Stimulated activated CD8-positive, alpha-beta memory T cell treated with anti-CD3 and anti-CD28 coated beads, Interleukin-7, amount 100 ng/mL, for 48 hours (primary cell): ENCODE results near the gene DESI1.
"Not testable (repeated sequence)": the region's sequence is repeated elsewhere in the genome, so short reads cannot be mapped to it uniquely, and the experiment has no call there.

Source experiments
- DNase-seq, 2 donors: peaks; one replicate each; pipeline ENCODE4 v3.0.0-alpha.2; 2020; ENCODE audit warnings: low read depth in 1 of 2; ENCODE audit errors: extremely low read depth in 1 of 2

DESI1 gene

GRCh38 chr22:41636467-41636866, 15.6 kb upstream of the DESI1 start:
- DNase-seq, result no peak

- not testable (repeated sequence) for DNase-seq
Observed at GRCh38 chr22:41634610-41635009, 13.8 kb upstream of the DESI1 start.

DNA sequence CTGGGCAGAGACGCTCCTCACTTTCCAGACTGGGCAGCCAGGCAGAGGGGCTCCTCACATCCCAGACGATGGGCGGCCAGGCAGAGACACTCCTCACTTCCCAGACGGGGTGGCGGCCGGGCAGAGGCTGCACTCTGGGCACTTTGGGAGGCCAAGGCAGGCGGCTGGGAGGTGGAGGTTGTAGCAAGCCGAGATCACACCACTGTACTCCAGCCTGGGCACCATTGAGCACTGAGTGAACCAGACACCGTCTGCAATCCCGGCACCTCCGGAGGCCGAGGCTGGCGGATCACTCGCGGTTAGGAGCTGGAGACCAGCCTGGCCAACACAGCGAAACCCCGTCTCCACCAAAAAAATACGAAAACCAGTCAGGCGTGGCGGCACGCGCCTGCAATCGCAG, 10.8 kb upstream of the DESI1 start:
- not testable (repeated sequence) for DNase-seq

- not testable (repeated sequence) for DNase-seq
Observed at GRCh38 chr22:41631115-41631514, 10.3 kb upstream of the DESI1 start.

GRCh38 chr22:41625577-41625976, 4.7 kb upstream of the DESI1 start:
- DNase-seq, result no peak

GRCh38 chr22:41621911-41622179, 1.0 kb upstream of the DESI1 start:
- no peak for DNase-seq

GRCh38 chr22:41621099-41621910, 462 bp upstream of the DESI1 start, which contains the start of gene XRCC6:
Gene XRCC6 (plus strand): TSS chr22:41621295. CDS start chr22:41622005, 710 bp downstream.
- peak; percentile 99 to 100 for DNase-seq

- peak in 1 of 2 donors; percentile 13 for DNase-seq
Observed at GRCh38 chr22:41619979-41620588, 759 bp downstream of the DESI1 start.

DNA sequence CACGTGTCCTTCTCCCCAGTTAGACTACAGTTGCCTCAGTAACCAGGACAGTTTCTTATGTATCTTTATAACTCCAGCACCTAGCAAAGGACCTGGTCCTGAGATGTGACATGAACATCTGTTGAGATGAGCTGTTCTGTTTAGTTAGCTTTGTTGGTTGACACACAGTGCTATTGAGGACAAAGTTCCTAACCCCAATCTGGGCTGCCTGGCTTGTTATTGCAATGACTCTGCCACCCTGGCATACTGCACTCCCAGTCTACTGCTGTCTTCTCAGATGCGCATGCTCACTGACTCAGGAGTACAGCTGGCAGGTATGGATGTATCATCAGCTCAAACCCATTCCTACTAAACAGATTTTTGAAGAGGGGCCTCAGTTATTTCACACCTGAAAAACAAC, 7.4 kb downstream of the DESI1 start:
- no peak for DNase-seq

DNA sequence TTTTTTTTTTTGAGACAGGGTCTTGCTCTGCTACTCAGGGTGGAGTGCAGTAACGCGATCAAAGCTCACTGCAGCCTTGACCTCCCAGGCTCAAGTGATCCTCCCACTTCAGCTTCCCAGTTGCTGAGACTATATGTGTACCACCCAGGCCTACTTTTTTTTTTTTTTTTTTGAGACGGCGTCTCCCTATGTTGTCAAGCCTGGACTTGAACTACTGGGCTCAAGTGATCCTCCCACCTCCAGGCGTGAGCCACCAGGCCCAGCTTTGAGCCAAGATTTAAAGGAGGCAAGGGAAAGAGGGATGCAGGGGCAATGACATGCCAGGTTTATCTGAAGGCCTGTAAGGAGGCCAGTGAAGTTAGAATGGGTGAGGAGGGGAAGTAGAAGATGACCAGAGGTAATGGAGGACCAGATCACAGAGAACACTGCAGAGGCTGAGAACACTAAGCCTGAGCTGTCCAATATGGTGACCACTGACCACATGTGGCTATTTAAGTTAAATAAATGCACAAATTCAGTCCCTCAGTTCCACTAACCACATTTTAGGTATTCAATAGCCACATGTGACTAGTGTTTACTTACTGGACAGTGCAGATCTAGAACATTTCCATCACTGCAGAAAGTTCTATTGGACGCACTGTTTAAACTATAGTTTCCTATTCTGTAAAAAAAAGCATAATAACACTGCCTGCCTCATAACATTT, 8.1 kb downstream of the DESI1 start:
- no peak for DNase-seq

GRCh38 chr22:41608386-41608785, 12.5 kb downstream of the DESI1 start:
- DNase-seq, result no peak

DNA sequence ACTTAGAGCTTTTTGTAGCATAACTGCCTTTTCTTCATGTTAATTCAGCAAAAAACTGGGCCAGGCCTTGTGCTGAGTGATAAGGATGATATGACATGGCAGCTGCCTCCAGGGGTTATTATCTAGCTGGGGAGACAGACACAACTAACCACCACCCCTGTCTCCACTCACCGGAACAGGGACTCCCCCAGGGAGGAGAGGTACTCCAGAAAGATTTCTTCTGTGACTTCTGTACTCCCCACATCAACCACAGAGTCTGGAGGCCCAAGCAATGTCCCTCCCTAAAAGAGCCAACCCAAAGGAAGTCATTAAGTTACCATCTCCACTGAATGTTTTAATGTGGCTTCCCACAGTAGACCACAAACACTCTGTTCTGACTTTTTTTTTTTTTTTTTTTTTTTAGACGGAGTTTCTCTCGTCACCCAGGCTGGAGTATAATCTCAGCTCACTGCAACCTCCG, 16.9 kb downstream of the DESI1 start:
- DNase-seq, result peak; percentile 49 to 75

GRCh38 chr22:41600976-41601375, 19.9 kb downstream of the DESI1 start:
- no peak for DNase-seq

DNA sequence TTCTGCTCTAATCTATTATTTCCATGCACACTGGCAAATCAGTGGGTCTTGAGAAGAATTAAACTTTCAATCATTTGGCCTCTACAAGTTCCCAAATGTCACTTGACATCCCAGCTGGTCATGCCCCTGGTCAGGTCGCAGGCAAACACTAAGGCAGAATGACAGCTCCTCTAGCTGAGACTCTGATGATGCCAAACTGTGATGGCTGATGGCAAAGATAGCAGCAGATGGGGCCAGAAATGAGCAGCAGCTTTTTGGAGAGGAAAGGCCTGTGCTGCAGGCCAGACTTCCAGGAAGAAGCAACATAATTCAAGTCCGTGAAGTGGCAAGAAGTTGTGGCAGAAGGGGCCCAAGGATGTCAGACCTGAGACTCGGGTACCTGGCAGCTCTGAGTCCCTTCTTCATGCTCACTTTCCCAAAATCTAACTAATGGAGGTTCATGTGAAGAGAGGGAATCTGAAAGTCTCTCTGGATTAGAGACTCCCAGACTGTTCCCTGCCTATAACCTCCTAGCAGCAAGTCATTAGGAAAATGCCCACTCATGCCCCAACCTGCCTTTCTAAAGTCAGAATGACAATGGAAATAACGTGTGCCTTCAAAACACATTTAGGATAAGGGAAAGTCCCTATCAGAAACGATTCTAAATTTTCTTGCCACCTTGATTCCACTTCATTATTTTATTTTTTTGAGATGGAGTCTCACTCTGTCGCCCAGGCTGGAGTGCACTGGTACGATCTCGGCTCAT, 21.8 kb downstream of the DESI1 start:
- DNase-seq, result no peak

DNA sequence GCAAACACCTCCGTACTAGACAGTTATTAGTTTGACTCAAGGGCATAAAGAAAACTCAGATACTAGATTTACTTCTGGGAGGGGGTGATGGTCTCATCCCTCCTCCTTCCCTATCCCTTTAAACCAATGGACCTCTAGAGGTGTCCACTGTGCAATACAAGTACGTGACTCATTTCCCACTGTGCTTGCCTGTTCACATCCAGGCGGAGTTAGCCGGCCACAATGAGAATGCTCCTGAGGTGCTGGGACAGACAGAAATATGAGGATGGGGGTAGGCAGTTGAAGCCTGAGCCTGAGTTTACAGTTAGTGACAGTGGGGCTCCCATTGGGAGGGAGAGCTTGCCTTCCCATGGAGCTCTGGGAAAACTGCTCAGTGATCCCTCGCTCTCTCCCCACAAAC, 22.8 kb downstream of the DESI1 start:
- DNase-seq, result no peak

- no peak for DNase-seq
Observed at GRCh38 chr22:41597635-41597953, 23.2 kb downstream of the DESI1 start.

- no peak for DNase-seq
Observed at GRCh38 chr22:41596776-41597634, 23.8 kb downstream of the DESI1 start.

DNA sequence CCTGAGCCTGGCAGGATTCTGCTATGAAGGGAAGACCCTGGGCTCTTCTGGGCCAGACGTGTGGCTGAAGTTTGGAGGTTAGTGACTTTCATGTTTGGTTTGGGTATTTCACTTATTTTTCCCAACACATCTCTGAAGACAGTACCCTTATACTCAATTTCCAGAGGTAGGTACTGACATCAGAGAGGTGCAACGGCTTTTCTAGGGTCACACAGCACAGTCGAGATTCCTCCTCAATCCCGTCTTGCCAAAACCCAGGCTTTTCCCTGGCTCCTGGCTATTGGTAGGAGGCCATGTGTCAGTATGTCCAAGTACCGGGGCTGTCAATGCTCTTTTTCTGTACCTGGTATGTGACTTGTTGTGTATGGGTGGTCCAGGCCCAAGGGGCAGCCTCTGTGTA, 25.1 kb downstream of the DESI1 start:
- DNase-seq, result no peak

DNA sequence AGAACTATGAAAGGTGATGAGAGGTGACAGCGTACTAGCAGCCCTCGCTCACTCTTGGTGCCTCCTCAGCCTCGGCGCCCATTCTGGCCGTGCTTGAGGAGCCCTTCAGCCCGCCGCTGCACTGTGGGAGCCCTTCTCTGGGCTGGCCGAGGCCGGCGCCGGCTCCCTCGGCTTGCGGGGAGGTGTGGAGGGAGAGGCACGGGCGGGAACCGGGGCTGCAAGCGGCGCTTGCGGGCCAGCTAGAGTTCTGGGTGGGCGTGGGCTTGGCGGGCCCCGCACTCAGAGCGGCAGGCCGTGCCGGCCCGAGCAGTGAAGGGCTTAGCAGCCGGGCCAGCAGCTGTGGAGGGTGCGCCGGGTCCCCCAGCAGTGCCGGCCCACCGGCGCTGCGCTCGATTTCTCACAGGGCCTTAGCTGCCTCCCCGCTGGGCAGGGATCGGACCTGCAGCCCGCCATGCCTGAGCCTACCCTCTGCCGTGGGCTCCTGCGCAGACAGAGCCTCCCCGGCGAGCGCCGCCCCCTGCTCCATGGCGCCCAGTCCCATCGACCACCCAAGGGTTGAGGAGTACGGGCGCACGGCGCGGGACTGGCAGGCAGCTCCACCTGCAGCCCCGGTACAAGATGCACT, 27.4 kb downstream of the DESI1 start:
- not testable (repeated sequence) for DNase-seq
